Calu3 (cell line): ENCODE results near the gene CAV3. TPM values are rescaled to one million over a fixed set of nuclear protein-coding genes. Genes with fewer than 3 reads are reported as not detected.

ENCODE experiments used
- BruUV-seq: library from RNA; stranded (reverse); fragments of 400-500 nt; replicated peaks from 2 replicates; lab custom pipeline; 2021; lab: Mats Ljungman, UMichigan
- CTCF ChIA-PET: fragments of 300-600 bp; sonication (Branson Sonifier 250); formaldehyde crosslinking; loops from one replicate; lab custom pipeline; 2022; ENCODE audit warnings: antibody characterized with exemption; lab: Charles Lee
- DNase-seq: peaks from one replicate; pipeline ENCODE4 v3.0.0; 2022
- H3K27ac Mint-ChIP-seq: one replicate; pipeline ENCODE4 v1.8.0; 2022; ENCODE audit warnings: mixed read lengths; ENCODE audit not compliant: unreplicated experiment
- H3K27me3 Mint-ChIP-seq: one replicate; pipeline ENCODE4 v1.8.0; 2022; ENCODE audit warnings: mixed read lengths; ENCODE audit not compliant: unreplicated experiment
- H3K36me3 Mint-ChIP-seq: one replicate; pipeline ENCODE4 v1.8.0; 2022; ENCODE audit warnings: mild to moderate bottlenecking, moderate library complexity, mixed read lengths; ENCODE audit not compliant: insufficient read depth, unreplicated experiment
- H3K4me1 Mint-ChIP-seq: one replicate; pipeline ENCODE4 v1.8.0; 2022; ENCODE audit warnings: mild to moderate bottlenecking, low read depth, mixed read lengths; ENCODE audit not compliant: unreplicated experiment
- H3K4me3 Mint-ChIP-seq: one replicate; pipeline ENCODE4 v1.8.0; 2022; ENCODE audit warnings: mild to moderate bottlenecking, low read depth, moderate library complexity, mixed read lengths; ENCODE audit not compliant: unreplicated experiment
- H3K9me3 Mint-ChIP-seq: one replicate; pipeline ENCODE4 v1.8.0; 2022; ENCODE audit warnings: low read depth, mixed read lengths; ENCODE audit not compliant: unreplicated experiment
- CTCF ChIP-seq: fragments of 200-600 bp; IDR thresholded peaks from one replicate; pipeline ENCODE4 v1.8.0; 2022; ENCODE audit warnings: antibody characterized with exemption; ENCODE audit not compliant: unreplicated experiment
- intact Hi-C: fragments of 100-400 bp; cut with micrococcal nuclease; formaldehyde crosslinking; loops from one replicate; pipeline ENCODE4 v1.10.0; 2022; ENCODE audit not compliant: unreplicated experiment
- total RNA-seq: library from RNA; stranded (reverse); gene quantifications from 2 replicates; pipeline ENCODE4 v1.2.3, GENCODE V29; 2022

CAV3 gene
- total RNA-seq, 1 experiment from 2014 or later = not detected

- Mint-ChIP-seq H3K9me3 (no peaks in the 10 kb centered on the region), H3K4me1 (peaks cover 6% of the 10 kb centered on the region), H3K36me3 (no peaks in the 10 kb centered on the region), H3K27ac (no peak overlapping the region), H3K4me3 (peak overlapping the region; percentile 75), H3K27me3 (peaks cover 13% of the 10 kb centered on the region)
- no peak for TF ChIP-seq CTCF
- peak; percentile 15 for DNase-seq
- intact Hi-C loops = loop anchor here (2.0 to 5.0 kb wide), 2 partner anchors 86 to 105 kb away; no protein-coding TSS in a partner anchor
- BruUV-seq = no TSS peak
- CTCF ChIA-PET = no interaction called here
Observed at GRCh38 chr3:8767667-8768363, 34.2 kb downstream of the CAV3 start.

- BruUV-seq = no TSS peak
- Mint-ChIP-seq H3K4me1 (peaks cover 6% of the 10 kb centered on the region), H3K4me3 (peak overlapping the region; percentile 75), H3K36me3 (no peaks in the 10 kb centered on the region), H3K27me3 (peaks cover 13% of the 10 kb centered on the region), H3K27ac (peak overlapping the region; percentile 46), H3K9me3 (no peaks in the 10 kb centered on the region)
- no peak for DNase-seq
- intact Hi-C loops = loop anchor here (2.0 to 5.0 kb wide), 2 partner anchors 86 to 106 kb away; no protein-coding TSS in a partner anchor
- CTCF ChIA-PET = interaction anchor here (0.5 to 1.6 kb wide), 7 partner anchors 9 to 534 kb away, joined by 3 to 6 read pairs (median 4); no protein-coding TSS in a partner anchor
- no peak for TF ChIP-seq CTCF
Observed at GRCh38 chr3:8768364-8769087, 34.9 kb downstream of the CAV3 start.

GRCh38 chr3:8769088-8769822, 35.7 kb downstream of the CAV3 start, which contains the start of gene OXTR:
OXTR (minus strand) TSS chr3:8769613; CDS start chr3:8768187, 1,426 bp downstream.
- H3K36me3 Mint-ChIP-seq = no peaks in the 10 kb centered on the region
- no TSS peak for BruUV-seq
- peak within 1 kb of the TSS; percentile 46 for H3K27ac Mint-ChIP-seq
- peaks cover 13% of the 10 kb centered on the region for H3K27me3 Mint-ChIP-seq
- peaks cover 6% of the 10 kb centered on the region for H3K4me1 Mint-ChIP-seq
- intact Hi-C loops = loop anchor here (2.0 to 5.0 kb wide), 2 partner anchors 87 to 106 kb away; no protein-coding TSS in a partner anchor
- DNase-seq = peak; percentile 85
- no peaks in the 10 kb centered on the region for H3K9me3 Mint-ChIP-seq
- peak; percentile 96 for TF ChIP-seq CTCF
- H3K4me3 Mint-ChIP-seq = peak within 1 kb of the TSS; percentile 75
- CTCF ChIA-PET = interaction anchor here (0.5 to 1.6 kb wide), 10 partner anchors 10 to 533 kb away, joined by 3 to 6 read pairs (median 4); no protein-coding TSS in a partner anchor
